H9 (cell line): ENCODE measurements around the gene UST. TPM values are rescaled to one million over a fixed set of nuclear protein-coding genes. Genes with fewer than 3 reads are reported as not detected.

Experiments
- DNase-seq: peaks from one replicate; pipeline ENCODE4 v3.0.0-alpha.2; 2017
- H2AFZ ChIP-seq: one replicate; pipeline ENCODE4 v1.6.1; 2013; ENCODE audit warnings: mild to moderate bottlenecking, low read length, control low read depth, moderate library complexity
- H2AK5ac ChIP-seq: 2 replicates; pipeline ENCODE4 v1.6.1; 2013; ENCODE audit warnings: low read length, control low read depth, mixed read lengths; ENCODE audit not compliant: insufficient read length
- H2BK120ac ChIP-seq: one replicate; pipeline ENCODE4 v1.6.1; 2013; ENCODE audit warnings: low read depth, mild to moderate bottlenecking, low read length, control low read depth, inconsistent platforms; ENCODE audit not compliant: poor library complexity, severe bottlenecking
- H2BK12ac ChIP-seq: 2 replicates; pipeline ENCODE4 v1.6.1; 2013; ENCODE audit warnings: low read length, control low read depth, mixed read lengths, low read depth; ENCODE audit not compliant: insufficient read length
- H2BK15ac ChIP-seq: 2 replicates; pipeline ENCODE4 v1.6.1; 2013; ENCODE audit warnings: low read depth, low read length, control low read depth
- H2BK20ac ChIP-seq: one replicate; pipeline ENCODE4 v1.6.1; 2013; ENCODE audit warnings: low read depth, mild to moderate bottlenecking, low read length, control low read depth, inconsistent platforms; ENCODE audit not compliant: poor library complexity, severe bottlenecking
- H2BK5ac ChIP-seq: 2 replicates; pipeline ENCODE4 v1.6.1; 2013; ENCODE audit warnings: low read length, control low read depth, mixed read lengths; ENCODE audit not compliant: insufficient read length
- H3K14ac ChIP-seq: 2 replicates; pipeline ENCODE4 v1.6.1; 2013; ENCODE audit warnings: low read length, control low read depth; ENCODE audit not compliant: insufficient read depth
- H3K18ac ChIP-seq: 2 replicates; pipeline ENCODE4 v1.6.1; 2013; ENCODE audit warnings: low read depth, mild to moderate bottlenecking, mixed read lengths, low read length, control low read depth; ENCODE audit not compliant: insufficient read length
- H3K23ac ChIP-seq: 2 replicates; pipeline ENCODE4 v1.6.1; 2013; ENCODE audit warnings: low read length, control low read depth, mixed read lengths, low read depth; ENCODE audit not compliant: insufficient read length
- H3K23me2 ChIP-seq: 2 replicates; pipeline ENCODE4 v1.6.1; 2013; ENCODE audit warnings: low read depth, mild to moderate bottlenecking, mixed read lengths, low read length, control low read depth; ENCODE audit not compliant: insufficient read length, poor library complexity, severe bottlenecking
- H3K27ac ChIP-seq: 2 replicates; pipeline ENCODE4 v1.5.1; 2013; ENCODE audit warnings: low read length, control low read depth, mixed read lengths, low read depth; ENCODE audit not compliant: insufficient read length
- H3K27me3 ChIP-seq: 2 replicates; pipeline ENCODE4 v1.6.1; 2013; ENCODE audit warnings: low read length, control low read depth, inconsistent platforms; ENCODE audit not compliant: insufficient read depth
- H3K4ac ChIP-seq: 2 replicates; pipeline ENCODE4 v1.6.1; 2013; ENCODE audit warnings: low read depth, mild to moderate bottlenecking, control low read depth, inconsistent platforms, low read length, moderate library complexity
- H3K4me1 ChIP-seq: 2 replicates; pipeline ENCODE4 v1.6.1; 2013; ENCODE audit warnings: low read length, control low read depth, inconsistent platforms; ENCODE audit not compliant: insufficient read depth
- H3K4me2 ChIP-seq: 2 replicates; pipeline ENCODE4 v1.6.1; 2013; ENCODE audit warnings: low read length, control low read depth, mixed read lengths; ENCODE audit not compliant: insufficient read length, insufficient read depth
- H3K56ac ChIP-seq: 2 replicates; pipeline ENCODE4 v1.6.1; 2013; ENCODE audit warnings: low read depth, mild to moderate bottlenecking, mixed read lengths, low read length, control low read depth; ENCODE audit not compliant: insufficient read length
- H3K79me1 ChIP-seq: 2 replicates; pipeline ENCODE4 v1.6.1; 2013; ENCODE audit warnings: low read depth, mild to moderate bottlenecking, moderate library complexity, low read length, control low read depth, inconsistent platforms; ENCODE audit not compliant: insufficient read depth, poor library complexity, severe bottlenecking
- H3K79me2 ChIP-seq: 2 replicates; pipeline ENCODE4 v1.6.1; 2013; ENCODE audit warnings: low read length, control low read depth, inconsistent platforms; ENCODE audit not compliant: insufficient read depth
- H3K9ac ChIP-seq: 2 replicates; pipeline ENCODE4 v1.6.1; 2013; ENCODE audit warnings: low read length, control low read depth, mixed read lengths; ENCODE audit not compliant: insufficient read length; ENCODE audit errors: extremely low read depth
- H3K9me3 ChIP-seq: one replicate; pipeline ENCODE4 v1.6.1; 2013; ENCODE audit warnings: low read depth, low read length, inconsistent platforms; ENCODE audit not compliant: control insufficient read depth
- H3T11ph ChIP-seq: one replicate; pipeline ENCODE4 v1.6.1; 2013; ENCODE audit warnings: mild to moderate bottlenecking, low read length, control low read depth, inconsistent platforms
- H4K20me1 ChIP-seq: one replicate; pipeline ENCODE4 v1.6.1; 2013; ENCODE audit not compliant: control insufficient read depth, insufficient read length, insufficient read depth
- H4K5ac ChIP-seq: 2 replicates; pipeline ENCODE4 v1.6.1; 2013; ENCODE audit warnings: low read depth, mild to moderate bottlenecking, mixed read lengths, low read length, control low read depth; ENCODE audit not compliant: insufficient read length
- H4K8ac ChIP-seq: replicated peaks from 2 replicates; pipeline ENCODE4 v1.6.1; 2013; ENCODE audit warnings: low read length, control low read depth, mixed read lengths, low read depth; ENCODE audit not compliant: insufficient read length
- H4K91ac ChIP-seq: 2 replicates; pipeline ENCODE4 v1.6.1; 2013; ENCODE audit warnings: low read depth, mild to moderate bottlenecking, moderate library complexity, mixed read lengths, low read length, control low read depth; ENCODE audit not compliant: insufficient read length
- H3K27ac Mint-ChIP-seq, 3 experiments: 2 replicates in 2 of 3; 3 replicates in 1 of 3; pipeline ENCODE4 v1.8.0; 2020 to 2021; ENCODE audit warnings: mixed read lengths in 3 of 3, mild to moderate bottlenecking in 1 of 3, moderate library complexity in 1 of 3
- H3K27me3 Mint-ChIP-seq: 2 replicates; pipeline ENCODE4 v1.8.0; 2021; ENCODE audit warnings: low read depth, mild to moderate bottlenecking, moderate library complexity, mixed read lengths
- H3K36me3 Mint-ChIP-seq, 3 experiments: 2 replicates in 2 of 3; 3 replicates in 1 of 3; pipeline ENCODE4 v1.8.0; 2020 to 2021; ENCODE audit warnings: low read depth in 3 of 3, mixed read lengths in 3 of 3; ENCODE audit not compliant: insufficient read depth in 1 of 3
- H3K4me1 Mint-ChIP-seq, 2 experiments: 2 replicates each; pipeline ENCODE4 v1.8.0; 2020; ENCODE audit warnings: mixed read lengths in 2 of 2
- H3K4me3 Mint-ChIP-seq, 2 experiments: 2 replicates in 1 of 2; 3 replicates in 1 of 2; pipeline ENCODE4 v1.8.0; 2020 to 2021; ENCODE audit warnings: mild to moderate bottlenecking in 2 of 2, mixed read lengths in 2 of 2, moderate library complexity in 1 of 2
- H3K9me3 Mint-ChIP-seq, 2 experiments: 2 replicates in 1 of 2; 3 replicates in 1 of 2; pipeline ENCODE4 v1.8.0; 2020; ENCODE audit warnings: mild to moderate bottlenecking in 2 of 2, mixed read lengths in 2 of 2, moderate library complexity in 1 of 2
- WGBS: extraction: QIAGEN DNeasy Blood & Tissue Kit; methylation state at CpG from one replicate; pipeline ENCODE4 v1.1.7; 2013; ENCODE audit warnings: missing lambda C conversion rate, low lambda C conversion rate, mixed read lengths; ENCODE audit not compliant: insufficient read length; ENCODE audit errors: extremely low coverage; 5-methylcytosine and 5-hydroxymethylcytosine counted together
- total RNA-seq: library from RNA; stranded (reverse); gene quantifications from 2 replicates; pipeline ENCODE4 v1.2.1, GENCODE V29; 2021
- TF ChIP-seq, protein P1 (sequence below): fragments of 200-600 bp; sonication (generic); conservative IDR thresholded peaks from 3 replicates; pipeline ENCODE4 v1.8.0; 2021; ENCODE audit warnings: antibody characterized with exemption, mild to moderate bottlenecking

Gene UST
- total RNA-seq, 1 experiment from 2014 or later: 14.4 TPM

DNA sequence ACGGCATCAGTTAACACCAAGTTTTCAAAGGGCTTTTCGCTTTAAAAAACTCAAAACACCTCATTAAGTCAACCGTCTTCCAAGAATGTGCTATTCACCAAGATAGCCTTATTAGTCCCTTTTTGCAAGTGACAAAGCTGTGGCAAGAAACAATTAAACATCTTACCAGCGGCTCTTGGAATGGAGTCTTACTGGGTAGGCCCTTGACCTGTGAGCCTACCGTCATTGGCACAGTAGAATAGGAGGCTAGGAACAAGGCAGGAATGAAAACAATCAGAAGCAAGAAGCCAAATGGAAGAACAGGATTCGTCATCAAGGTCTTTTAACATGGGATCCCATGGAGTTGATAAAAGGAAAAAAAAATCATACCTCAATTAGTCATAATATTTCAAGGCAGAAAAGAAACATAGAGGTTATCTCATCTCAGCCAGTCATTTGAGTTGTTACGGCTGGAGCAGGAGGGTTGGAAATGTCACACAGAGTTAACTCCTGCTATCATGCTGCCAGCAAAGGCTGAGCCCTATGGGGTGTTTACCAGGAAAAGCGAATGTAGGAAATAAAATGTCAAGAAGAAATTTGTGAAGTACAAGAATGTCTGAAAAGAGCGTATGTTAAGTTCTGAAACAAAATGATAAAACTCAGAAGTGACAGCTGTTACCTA is 236.4 kb downstream of the UST start:
- no peak overlapping the region for H3K4ac ChIP-seq
- H3K56ac ChIP-seq: no peak overlapping the region
- no peaks in the 10 kb centered on the region for H3K9me3 ChIP-seq
- H2BK12ac ChIP-seq: no peak overlapping the region
- Mint-ChIP-seq H3K4me1 (peaks cover 35 to 42% of the 10 kb centered on the region in 2 experiments), H3K4me3 (no peak overlapping the region), H3K36me3 (peaks cover 5 to 24% (median 11%) of the 10 kb centered on the region in 3 experiments; a peak in 6 of 7 replicates), H3K27ac (no peak overlapping the region), H3K9me3 (no peaks in the 10 kb centered on the region), H3K27me3 (no peaks in the 10 kb centered on the region)
- no peak overlapping the region for H2BK15ac ChIP-seq
- H3K18ac ChIP-seq: no peak overlapping the region
- no peaks in the 10 kb centered on the region for H3K79me2 ChIP-seq
- no peaks in the 10 kb centered on the region for H3K79me1 ChIP-seq
- H4K91ac ChIP-seq: no peak overlapping the region
- peaks cover 10% of the 10 kb centered on the region; the same call in 1 of the 2 replicates for H3K4me1 ChIP-seq
- H4K20me1 ChIP-seq: no peaks in the 10 kb centered on the region
- H4K8ac ChIP-seq: no peak overlapping the region
- no peak overlapping the region for H3K27ac ChIP-seq
- no peak overlapping the region for H3K14ac ChIP-seq
- no peak overlapping the region for H3T11ph ChIP-seq
- no peak overlapping the region for H3K23ac ChIP-seq
- WGBS: no CpG with 5 or more reads among the region's 9 CpGs
- H3K4me2 ChIP-seq: no peak overlapping the region
- no peaks in the 10 kb centered on the region for H3K23me2 ChIP-seq
- H3K27me3 ChIP-seq: no peaks in the 10 kb centered on the region
- no peak overlapping the region for H2BK20ac ChIP-seq
- no peak overlapping the region for H2BK5ac ChIP-seq
- H4K5ac ChIP-seq: no peak overlapping the region
- no peak for DNase-seq
- H2AFZ ChIP-seq: no peak overlapping the region
- H3K9ac ChIP-seq: no peak overlapping the region
- H2AK5ac ChIP-seq: no peak overlapping the region
- TF ChIP-seq, protein P1, sequence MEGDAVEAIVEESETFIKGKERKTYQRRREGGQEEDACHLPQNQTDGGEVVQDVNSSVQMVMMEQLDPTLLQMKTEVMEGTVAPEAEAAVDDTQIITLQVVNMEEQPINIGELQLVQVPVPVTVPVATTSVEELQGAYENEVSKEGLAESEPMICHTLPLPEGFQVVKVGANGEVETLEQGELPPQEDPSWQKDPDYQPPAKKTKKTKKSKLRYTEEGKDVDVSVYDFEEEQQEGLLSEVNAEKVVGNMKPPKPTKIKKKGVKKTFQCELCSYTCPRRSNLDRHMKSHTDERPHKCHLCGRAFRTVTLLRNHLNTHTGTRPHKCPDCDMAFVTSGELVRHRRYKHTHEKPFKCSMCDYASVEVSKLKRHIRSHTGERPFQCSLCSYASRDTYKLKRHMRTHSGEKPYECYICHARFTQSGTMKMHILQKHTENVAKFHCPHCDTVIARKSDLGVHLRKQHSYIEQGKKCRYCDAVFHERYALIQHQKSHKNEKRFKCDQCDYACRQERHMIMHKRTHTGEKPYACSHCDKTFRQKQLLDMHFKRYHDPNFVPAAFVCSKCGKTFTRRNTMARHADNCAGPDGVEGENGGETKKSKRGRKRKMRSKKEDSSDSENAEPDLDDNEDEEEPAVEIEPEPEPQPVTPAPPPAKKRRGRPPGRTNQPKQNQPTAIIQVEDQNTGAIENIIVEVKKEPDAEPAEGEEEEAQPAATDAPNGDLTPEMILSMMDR: no peak
- no peak overlapping the region for H2BK120ac ChIP-seq
